DMS114 treated with DMSO at 0.1 percent for 48 hours (cell line): Measurements from ENCODE around the gene PAX5.

Experiments used
- DNase-seq: peaks from one replicate; lab custom pipeline; 2025; ENCODE audit not compliant: unreplicated experiment; lab: John Stamatoyannopoulos, UW

Gene PAX5

GRCh38 chr9:36817160-36817834 lies 216.8 kb downstream of the PAX5 start:
- DNase-seq, result no peak

- no peak for DNase-seq
Observed at GRCh38 chr9:36816371-36816770, 217.7 kb downstream of the PAX5 start.

- no peak for DNase-seq
Observed at GRCh38 chr9:36815566-36816348, 218.3 kb downstream of the PAX5 start.

- no peak for DNase-seq
Observed at GRCh38 chr9:36815023-36815422, 219.0 kb downstream of the PAX5 start.

- DNase-seq, result no peak
Observed at GRCh38 chr9:36813154-36813553, 220.9 kb downstream of the PAX5 start.

- no peak for DNase-seq
Observed at GRCh38 chr9:36812556-36812955, 221.5 kb downstream of the PAX5 start.

- DNase-seq, result no peak
Observed at GRCh38 chr9:36808251-36808650, 225.8 kb downstream of the PAX5 start.

- no peak for DNase-seq
Observed at GRCh38 chr9:36803961-36804360, 230.1 kb downstream of the PAX5 start.

GRCh38 chr9:36802201-36802920 lies 231.7 kb downstream of the PAX5 start:
- no peak for DNase-seq

- DNase-seq, result no peak
Observed at GRCh38 chr9:36800455-36800854, 233.6 kb downstream of the PAX5 start.

GRCh38 chr9:36798350-36799065 lies 235.6 kb downstream of the PAX5 start:
- DNase-seq, result no peak

- DNase-seq, result no peak
Observed at GRCh38 chr9:36797471-36798220, 236.4 kb downstream of the PAX5 start.

GRCh38 chr9:36796671-36797419 lies 237.2 kb downstream of the PAX5 start:
- DNase-seq, result no peak

- no peak for DNase-seq
Observed at GRCh38 chr9:36794461-36794860, 239.6 kb downstream of the PAX5 start.

- no peak for DNase-seq
Observed at GRCh38 chr9:36793277-36793676, 240.8 kb downstream of the PAX5 start.

GRCh38 chr9:36791222-36791950 lies 242.7 kb downstream of the PAX5 start:
- no peak for DNase-seq

GRCh38 chr9:36789886-36790285 lies 244.2 kb downstream of the PAX5 start:
- no peak for DNase-seq

- DNase-seq, result no peak
Observed at GRCh38 chr9:36788534-36788933, 245.5 kb downstream of the PAX5 start.

- DNase-seq, result no peak
Observed at GRCh38 chr9:36787709-36788108, 246.4 kb downstream of the PAX5 start.
